RWPE1 (cell line): Measurements from ENCODE around the gene CCDC192.
A peak's percentile ranks its signal among the peaks of the same experiment; 100 is the strongest.

Source experiments
- CTCF ChIA-PET: fragments of 350-600 bp; sonication (Branson Sonifier 250); formaldehyde crosslinking; extraction: SDS; loops from one replicate; lab custom pipeline; 2021; lab: Yijun Ruan, JAX
- POLR2A ChIA-PET: fragments of 400-600 bp; formaldehyde crosslinking; extraction: SDS; loops from one replicate; lab custom pipeline; 2020; ENCODE audit warnings: antibody characterized with exemption; ENCODE audit not compliant: low non-redundant PET; lab: Yijun Ruan, JAX
- DNase-seq: peaks from one replicate; pipeline ENCODE4 v3.0.0; 2012; ENCODE audit warnings: low spot score
- H3K27ac ChIP-seq: fragments of 450-650 bp; 2 replicates; pipeline ENCODE4 v1.5.1; 2017
- CTCF ChIP-seq: fragments of 450-650 bp; conservative IDR thresholded peaks from 2 replicates; pipeline ENCODE4 v1.5.1; 2017; ENCODE audit warnings: low read depth, mild to moderate bottlenecking

CCDC192 gene

GRCh38 chr5:127810707-127811490 lies 107.7 kb downstream of the CCDC192 start:
- no peak for TF ChIP-seq CTCF
- no peak for DNase-seq
- CTCF ChIA-PET, result no interaction called here
- no peak overlapping the region for H3K27ac ChIP-seq
- POLR2A ChIA-PET, result no interaction called here

GRCh38 chr5:127812570-127812969 lies 109.4 kb downstream of the CCDC192 start:
- POLR2A ChIA-PET, result no interaction called here
- DNase-seq, result no peak
- no peak for TF ChIP-seq CTCF
- peak overlapping the region; percentile 87 for H3K27ac ChIP-seq
- CTCF ChIA-PET, result interaction anchor here (0.6 kb wide), 1 partner anchor 176 kb away, joined by 4 read pairs; no protein-coding TSS in a partner anchor

- no peak for TF ChIP-seq CTCF
- ChIA-PET POLR2A (no interaction called here), CTCF (interaction anchor here (0.6 kb wide), 1 partner anchor 225 kb away, joined by 3 read pairs; no protein-coding TSS in a partner anchor)
- peak; percentile 80 for DNase-seq
- peak overlapping the region; percentile 30; the same call in 1 of the 2 replicates for H3K27ac ChIP-seq
Measured at GRCh38 chr5:127813633-127814587, 110.7 kb downstream of the CCDC192 start.

GRCh38 chr5:127814588-127814973 lies 111.4 kb downstream of the CCDC192 start:
- no peak for TF ChIP-seq CTCF
- no peak for DNase-seq
- CTCF ChIA-PET, result interaction anchor here (0.6 kb wide), 1 partner anchor 224 kb away, joined by 3 read pairs; no protein-coding TSS in a partner anchor
- POLR2A ChIA-PET, result no interaction called here
- no peak overlapping the region for H3K27ac ChIP-seq

- TF ChIP-seq CTCF, result no peak
- no peak for DNase-seq
- H3K27ac ChIP-seq, result no peak overlapping the region
- ChIA-PET CTCF (interaction anchor here (0.6 kb wide), 1 partner anchor 31 kb away, joined by 3 read pairs; no protein-coding TSS in a partner anchor), POLR2A (no interaction called here)
Measured at GRCh38 chr5:127820910-127821553, 117.8 kb downstream of the CCDC192 start.

GRCh38 chr5:127821896-127822295 lies 118.7 kb downstream of the CCDC192 start:
- no peak overlapping the region for H3K27ac ChIP-seq
- no peak for TF ChIP-seq CTCF
- CTCF ChIA-PET, result no interaction called here
- POLR2A ChIA-PET, result no interaction called here
- no peak for DNase-seq
